HepG2 (cell line): Measurements from ENCODE around the gene USP7. TPM values are rescaled to one million over a fixed set of nuclear protein-coding genes. Genes with fewer than 3 reads are reported as not detected.

ENCODE experiments used
- ATAC-seq: fragments of 200-7000 bp; cut with Tn5 transposase; 3 replicates; pipeline ENCODE4 v1.9.1; 2020; ENCODE audit warnings: mild to moderate bottlenecking, moderate library complexity
- BruUV-seq: library from RNA; stranded (reverse); fragments of 400-500 nt; replicated peaks from 2 replicates; lab custom pipeline; 2021; lab: Mats Ljungman, UMichigan
- CTCF ChIA-PET: fragments of 300-600 bp; formaldehyde crosslinking; extraction: SDS; loops from one replicate; lab custom pipeline; 2021; ENCODE audit warnings: low total read pairs, inconsistent platforms, low intra/inter-chr PET ratio; lab: Yijun Ruan, JAX
- POLR2A ChIA-PET: fragments of 350-600 bp; sonication (Branson Sonifier 250); formaldehyde crosslinking; loops from one replicate; lab custom pipeline; 2020; ENCODE audit warnings: antibody characterized with exemption, inconsistent platforms; lab: Yijun Ruan, JAX
- DNase-seq: peaks from one replicate; pipeline ENCODE4 v3.0.0-alpha.2; 2015; ENCODE audit warnings: low spot score
- FAIRE-seq: peaks from 3 replicates; lab custom pipeline; 2011; peaks lifted over from hg19 to GRCh38; lab: Jason Lieb, UNC
- H2AFZ ChIP-seq: one replicate; pipeline ENCODE4 v1.6.1; 2011; ENCODE audit warnings: low read length, inconsistent platforms
- H3K27ac ChIP-seq: fragments of 300-600 bp; 3 replicates; pipeline ENCODE4 v1.8.0; 2011; ENCODE audit warnings: mixed run types, mild to moderate bottlenecking, mixed read lengths, low read length, inconsistent platforms; ENCODE audit not compliant: insufficient read depth; ENCODE audit errors: extremely low read length
- H3K27me3 ChIP-seq, 2 experiments: fragments of 200-600 bp in 1 of 2; 2 replicates in 1 of 2; 3 replicates in 1 of 2; pipeline versions ENCODE4 v1.6.0 to v1.8.0; 2011; ENCODE audit warnings: low read length in 2 of 2, mild to moderate bottlenecking in 2 of 2, moderate library complexity in 2 of 2, inconsistent platforms in 1 of 2; ENCODE audit not compliant: insufficient read depth in 2 of 2, control insufficient read depth in 1 of 2
- H3K36me3 ChIP-seq, 2 experiments: fragments of 200-600 bp in 1 of 2; replicated peaks in 1 of 2; 2 replicates in 1 of 2; 3 replicates in 1 of 2; pipeline versions ENCODE4 v1.5.1 to v1.8.0; 2011; ENCODE audit warnings: low read length in 2 of 2, inconsistent platforms in 1 of 2; ENCODE audit not compliant: insufficient read depth in 2 of 2, control insufficient read depth in 1 of 2
- H3K4me1 ChIP-seq: 2 replicates; pipeline ENCODE4 v1.5.1; 2012; ENCODE audit warnings: low read length, inconsistent platforms; ENCODE audit not compliant: insufficient read depth
- H3K4me2 ChIP-seq: 2 replicates; pipeline ENCODE4 v1.6.0; 2011; ENCODE audit warnings: low read depth, low read length, inconsistent platforms
- H3K4me3 ChIP-seq, 3 experiments: fragments of 200-600 bp in 1 of 3; sonication (generic), shearing (Covaris generic) in 1 of 3; replicated peaks in 1 of 3; 2 replicates each; pipeline ENCODE4 v1.5.1; 2011 to 2016; ENCODE audit warnings: low read length in 3 of 3, inconsistent platforms in 2 of 3, low read depth in 2 of 3, mild to moderate bottlenecking in 2 of 3, control low read depth in 1 of 3, mixed read lengths in 1 of 3; ENCODE audit not compliant: insufficient read depth in 1 of 3
- H3K79me2 ChIP-seq: one replicate; pipeline ENCODE4 v1.6.1; 2011; ENCODE audit warnings: low read length, inconsistent platforms; ENCODE audit not compliant: insufficient read depth
- H3K9ac ChIP-seq: 2 replicates; pipeline ENCODE4 v1.6.0; 2011; ENCODE audit warnings: mild to moderate bottlenecking, low read depth, low read length, inconsistent platforms; ENCODE audit not compliant: insufficient read depth
- H3K9me3 ChIP-seq: 2 replicates; pipeline ENCODE4 v1.5.1; 2012; ENCODE audit warnings: mild to moderate bottlenecking, low read length
- H4K20me1 ChIP-seq: 2 replicates; pipeline ENCODE4 v1.6.0; 2011; ENCODE audit warnings: inconsistent platforms, mild to moderate bottlenecking, low read length, moderate library complexity; ENCODE audit not compliant: insufficient read depth
- RORA ChIP-seq: sonication (generic); formaldehyde crosslinking; IDR thresholded peaks from 2 replicates; pipeline ENCODE4 v1.5.0; 2020; ENCODE audit warnings: mild to moderate bottlenecking, missing genetic modification reagents, moderate library complexity
- TFDP2 ChIP-seq: sonication (generic); formaldehyde crosslinking; IDR thresholded peaks from 2 replicates; pipeline ENCODE4 v1.4.0; 2020; ENCODE audit warnings: missing genetic modification reagents
- ZNF121 ChIP-seq: sonication (generic); formaldehyde crosslinking; IDR thresholded peaks from 2 replicates; pipeline ENCODE4 v1.5.0; 2020; ENCODE audit warnings: mild to moderate bottlenecking, missing genetic modification reagents
- ZXDC ChIP-seq: sonication (generic); formaldehyde crosslinking; IDR thresholded peaks from 2 replicates; pipeline ENCODE4 v1.5.0; 2020; ENCODE audit warnings: mild to moderate bottlenecking, missing genetic modification reagents
- WGBS: methylation state at CpG from one replicate; pipeline ENCODE4 v1.1.6; 2017; ENCODE audit warnings: low lambda C conversion rate; 5-methylcytosine and 5-hydroxymethylcytosine counted together
- in situ Hi-C: cut with HindIII; loops from 2 replicates; pipeline ENCODE4 v1.10.0; 2017; ENCODE audit warnings: low pct_unique_long_range_greater_than_20kb; ENCODE audit not compliant: extremely low pct_ligation_motif_present
- intact Hi-C: fragments of 100-400 bp; cut with micrococcal nuclease; formaldehyde crosslinking; loops from one replicate; pipeline ENCODE4 v1.10.0; 2022; ENCODE audit not compliant: unreplicated experiment
- polyA plus RNA-seq, 8 experiments: library from polyadenylated mRNA; depleted of rRNA in 3 of 8; stranded (reverse) in 7 of 8; unstranded in 1 of 8; fragments of >200 nt; fragmentation: Illumina TruSeq in 4 of 8; extraction: Trizol in 4 of 8; gene quantifications; 2 replicates each; pipeline versions ENCODE4 v1.2.1 to v1.2.3, GENCODE V29; 2011 to 2016; ENCODE audit warnings: low read depth in 4 of 8, missing spikeins in 1 of 8, mixed read lengths in 1 of 8; ENCODE audit not compliant: insufficient read depth in 1 of 8
- total RNA-seq, 5 experiments: library from RNA; depleted of rRNA; stranded (reverse); fragments of >200 nt; fragmentation: Illumina TruSeq; extraction: Trizol; gene quantifications; 2 replicates each; pipeline ENCODE4 v1.2.3, GENCODE V29; 2016; ENCODE audit warnings: low read depth in 1 of 5

The USP7 gene
- total and polyA plus RNA-seq, 2 of the 13 experiments (the other 11 are each of a cell fraction or from before 2014, with no cell fraction given) = 52.5 to 173 TPM

GRCh38 chr16:9003322-9003721, 39.6 kb upstream of the USP7 start:
- no TSS peak for BruUV-seq
- no peak overlapping the region for H3K9ac ChIP-seq
- no peak overlapping the region for H3K4me3 ChIP-seq
- no peaks in the 10 kb centered on the region for H4K20me1 ChIP-seq
- TF ChIP-seq ZXDC (0 out of 2 replicates have a peak, but pooled peaks have one; percentile 41), RORA (CRISPR knock-in tag) (0 out of 2 replicates have a peak, but pooled peaks have one; percentile 62), ZNF121 (peak; percentile 86), TFDP2 (CRISPR knock-in tag) (no peak)
- H3K27ac ChIP-seq = no peak overlapping the region
- ATAC-seq = 0 out of 3 replicates have a peak, but pooled peaks have one; percentile 7
- no peak overlapping the region for H2AFZ ChIP-seq
- ChIA-PET CTCF (no interaction called here), POLR2A (interaction anchor here (0.5 to 1.3 kb wide), 2 partner anchors 12 to 109 kb away, joined by 3 read pairs; no protein-coding TSS in a partner anchor)
- FAIRE-seq = no peak
- H3K27me3 ChIP-seq = peaks cover 4 to 11% of the 10 kb centered on the region in 2 experiments; a peak in 3 of 5 replicates
- H3K79me2 ChIP-seq = no peaks in the 10 kb centered on the region
- 4% methylated on average over 5 of the region's 5 CpGs for WGBS
- H3K4me2 ChIP-seq = peak overlapping the region; percentile 47
- intact Hi-C loops = no loop called here
- peaks cover 53% of the 10 kb centered on the region for H3K4me1 ChIP-seq
- no peaks in the 10 kb centered on the region for H3K9me3 ChIP-seq
- DNase-seq = no peak
- in situ Hi-C loops = no loop called here
- no peaks in the 10 kb centered on the region for H3K36me3 ChIP-seq
